ENCODE measurements around the gene ZMAT5. TPM values are rescaled to one million over a fixed set of nuclear protein-coding genes. Genes with fewer than 3 reads are reported as not detected.

The ZMAT5 gene
- polyA plus RNA-seq, 3 donors, result 27.1 to 79.4 (median 59.3) TPM

DNA sequence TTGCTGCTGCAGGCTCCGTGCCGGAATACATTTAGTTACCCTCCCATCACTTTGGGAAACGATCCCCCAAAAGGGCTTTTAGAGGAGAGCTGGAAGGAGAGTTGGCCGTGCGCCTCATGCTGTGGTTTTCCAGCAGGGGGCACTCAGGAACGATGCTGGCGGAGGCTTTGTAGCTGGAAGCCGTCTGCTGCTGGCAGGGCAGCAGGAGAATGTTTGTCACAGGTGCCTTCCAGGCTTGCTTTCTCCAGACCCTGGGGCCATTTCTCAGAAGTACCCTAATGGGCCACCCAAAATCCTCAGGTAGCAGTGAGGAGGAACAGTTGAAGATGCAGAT lies 77.0 kb downstream of the ZMAT5 start:
- Histone ChIP-seq H3K4me3 (replicated peaks in 1 of 3; ENCODE audit: low read depth in 2 of 3, low read length in 3 of 3) (no peak overlapping the region), H3K9me3 (replicated peaks in 1 of 2; ENCODE audit: control insufficient read depth in 1 of 2, insufficient read depth in 1 of 2, low read length in 2 of 2) (no peaks in the 10 kb centered on the region), H4K20me1 (ENCODE audit: insufficient read depth, low read length) (no peaks in the 10 kb centered on the region), H3K27me3 (ENCODE audit: control insufficient read depth in 2 of 2, insufficient read depth in 2 of 2, low read length in 2 of 2) (no peaks in the 10 kb centered on the region), H3K27ac (ENCODE audit: low read depth in 1 of 2, low read length in 2 of 2) (no peak overlapping the region), H3K36me3 (replicated peaks in 1 of 2; ENCODE audit: control insufficient read depth in 1 of 2, insufficient read depth in 2 of 2, low read length in 2 of 2) (peaks cover 65 to 85% of the 10 kb centered on the region in 2 donors), H3K79me2 (ENCODE audit: insufficient read depth, low read length) (no peaks in the 10 kb centered on the region), H2AFZ (ENCODE audit: insufficient read depth, low read depth, low read length, poor library complexity, severe bottlenecking) (no peak overlapping the region), H3K9ac (ENCODE audit: insufficient read depth, low read length, poor library complexity, severe bottlenecking) (no peak overlapping the region), H3K4me1 (ENCODE audit: control insufficient read depth in 1 of 2, insufficient read depth in 2 of 2, low read length in 2 of 2) (no peaks in the 10 kb centered on the region), H3K4me2 (replicated peaks; ENCODE audit: extremely low read depth, low read length, poor library complexity, severe bottlenecking) (no peak overlapping the region)
- H3K27ac Mint-ChIP-seq, result no peak overlapping the region
- intact Hi-C loops (cut with micrococcal nuclease), result no loop called here
- peak in 2 of 3 donors; percentile 7 to 14 for DNase-seq
- 24% methylated on average over 5 of the region's 8 CpGs for WGBS (ENCODE audit: insufficient coverage)
- peaks cover 0 to 1% (median 1%) of the 10 kb centered on the region in 3 donors for H3K27me3 Mint-ChIP-seq (ENCODE audit: low read depth in 3 of 3)
- no peak overlapping the region for H3K4me3 Mint-ChIP-seq
- H3K4me1 Mint-ChIP-seq, result no peaks in the 10 kb centered on the region
- no peaks in the 10 kb centered on the region for H3K9me3 Mint-ChIP-seq
- H3K36me3 Mint-ChIP-seq, result peaks cover 65 to 76% of the 10 kb centered on the region in 2 donors
- TF ChIP-seq, protein P1, sequence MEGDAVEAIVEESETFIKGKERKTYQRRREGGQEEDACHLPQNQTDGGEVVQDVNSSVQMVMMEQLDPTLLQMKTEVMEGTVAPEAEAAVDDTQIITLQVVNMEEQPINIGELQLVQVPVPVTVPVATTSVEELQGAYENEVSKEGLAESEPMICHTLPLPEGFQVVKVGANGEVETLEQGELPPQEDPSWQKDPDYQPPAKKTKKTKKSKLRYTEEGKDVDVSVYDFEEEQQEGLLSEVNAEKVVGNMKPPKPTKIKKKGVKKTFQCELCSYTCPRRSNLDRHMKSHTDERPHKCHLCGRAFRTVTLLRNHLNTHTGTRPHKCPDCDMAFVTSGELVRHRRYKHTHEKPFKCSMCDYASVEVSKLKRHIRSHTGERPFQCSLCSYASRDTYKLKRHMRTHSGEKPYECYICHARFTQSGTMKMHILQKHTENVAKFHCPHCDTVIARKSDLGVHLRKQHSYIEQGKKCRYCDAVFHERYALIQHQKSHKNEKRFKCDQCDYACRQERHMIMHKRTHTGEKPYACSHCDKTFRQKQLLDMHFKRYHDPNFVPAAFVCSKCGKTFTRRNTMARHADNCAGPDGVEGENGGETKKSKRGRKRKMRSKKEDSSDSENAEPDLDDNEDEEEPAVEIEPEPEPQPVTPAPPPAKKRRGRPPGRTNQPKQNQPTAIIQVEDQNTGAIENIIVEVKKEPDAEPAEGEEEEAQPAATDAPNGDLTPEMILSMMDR (IDR thresholded peaks at IDR 0.05), result peak; percentile 51

DNA sequence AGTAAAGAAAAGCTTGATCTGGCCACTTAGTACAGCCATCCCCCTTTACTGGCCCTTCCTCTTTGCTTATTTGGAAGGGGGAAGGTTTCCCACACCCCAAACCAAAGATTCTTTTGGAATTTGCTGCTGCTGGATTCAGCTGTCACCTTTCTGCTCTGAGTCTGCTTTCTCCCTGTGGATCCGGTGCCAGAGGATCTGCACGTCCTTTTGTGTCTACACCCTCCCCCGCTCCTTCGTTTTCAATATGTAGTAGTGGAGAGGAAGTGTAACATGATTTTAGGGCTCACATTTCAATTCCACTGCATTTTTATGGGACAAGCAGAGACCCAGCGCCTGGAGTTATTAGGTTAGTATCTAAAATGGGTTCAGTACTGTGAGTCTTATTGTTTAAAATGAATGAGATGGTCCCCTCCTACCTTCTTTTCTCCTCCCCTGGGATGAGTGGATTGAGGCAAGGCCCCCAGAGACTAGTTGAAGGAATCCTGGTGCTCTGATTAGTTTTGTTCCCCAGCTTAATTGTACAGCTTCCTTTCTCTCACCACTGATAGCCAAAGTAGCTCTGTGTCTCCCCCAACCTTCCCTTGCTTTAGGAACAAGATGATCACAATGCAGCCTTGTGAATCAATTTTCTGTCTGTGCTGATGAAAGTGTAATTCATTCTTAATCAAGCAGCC lies 77.5 kb downstream of the ZMAT5 start:
- no CpG with 5 or more reads among the region's 5 CpGs for WGBS (ENCODE audit: insufficient coverage)
- Histone ChIP-seq H3K4me1 (ENCODE audit: control insufficient read depth in 1 of 2, insufficient read depth in 2 of 2, low read length in 2 of 2) (no peaks in the 10 kb centered on the region), H3K9ac (ENCODE audit: insufficient read depth, low read length, poor library complexity, severe bottlenecking) (no peak overlapping the region), H3K79me2 (ENCODE audit: insufficient read depth, low read length) (no peaks in the 10 kb centered on the region), H3K36me3 (replicated peaks in 1 of 2; ENCODE audit: control insufficient read depth in 1 of 2, insufficient read depth in 2 of 2, low read length in 2 of 2) (peaks cover 60 to 85% of the 10 kb centered on the region in 2 donors), H3K27ac (ENCODE audit: low read depth in 1 of 2, low read length in 2 of 2) (no peak overlapping the region), H2AFZ (ENCODE audit: insufficient read depth, low read depth, low read length, poor library complexity, severe bottlenecking) (no peak overlapping the region), H3K27me3 (ENCODE audit: control insufficient read depth in 2 of 2, insufficient read depth in 2 of 2, low read length in 2 of 2) (no peaks in the 10 kb centered on the region), H3K4me3 (replicated peaks in 1 of 3; ENCODE audit: low read depth in 2 of 3, low read length in 3 of 3) (no peak overlapping the region), H3K9me3 (replicated peaks in 1 of 2; ENCODE audit: control insufficient read depth in 1 of 2, insufficient read depth in 1 of 2, low read length in 2 of 2) (no peaks in the 10 kb centered on the region), H4K20me1 (ENCODE audit: insufficient read depth, low read length) (no peaks in the 10 kb centered on the region), H3K4me2 (replicated peaks; ENCODE audit: extremely low read depth, low read length, poor library complexity, severe bottlenecking) (no peak overlapping the region)
- DNase-seq, result no peak
- Mint-ChIP-seq H3K36me3 (peaks cover 65 to 76% of the 10 kb centered on the region in 2 donors), H3K27ac (no peak overlapping the region), H3K4me1 (no peaks in the 10 kb centered on the region), H3K27me3 (ENCODE audit: low read depth in 3 of 3) (peaks cover 0 to 1% (median 1%) of the 10 kb centered on the region in 3 donors), H3K4me3 (no peak overlapping the region), H3K9me3 (no peaks in the 10 kb centered on the region)
- intact Hi-C loops (cut with micrococcal nuclease), result no loop called here
- TF ChIP-seq, protein P1 (IDR thresholded peaks at IDR 0.05), result no peak

Data from CD14-positive monocyte (primary cell).